GM12878 (cell line): Measurements from ENCODE around the gene PRMT2. TPM values are rescaled to one million over a fixed set of nuclear protein-coding genes. Genes with fewer than 3 reads are reported as not detected.

Source experiments
- CREB1 ChIP-seq: IDR thresholded peaks from 2 replicates; pipeline ENCODE4 v1.6.1; 2012; ENCODE audit warnings: low read depth, mild to moderate bottlenecking, inconsistent platforms
- CREM ChIP-seq: IDR thresholded peaks from 2 replicates; pipeline ENCODE4 v1.6.1; 2014; ENCODE audit warnings: antibody characterized with exemption, low read depth
- EED ChIP-seq: sonication (generic); IDR thresholded peaks from 2 replicates; pipeline ENCODE4 v1.6.1; 2016; ENCODE audit warnings: antibody characterized with exemption, low read depth
- LARP7 ChIP-seq: fragments of 450-650 bp; IDR thresholded peaks from 2 replicates; pipeline ENCODE4 v1.6.1; 2017; ENCODE audit warnings: mild to moderate bottlenecking
- MEF2B ChIP-seq: fragments of 450-650 bp; IDR thresholded peaks from 2 replicates; pipeline ENCODE4 v1.6.1; 2018; ENCODE audit warnings: mild to moderate bottlenecking, moderate library complexity; ENCODE audit not compliant: partially characterized antibody, poor library complexity, severe bottlenecking
- NFYA ChIP-seq: IDR thresholded peaks from 2 replicates; pipeline ENCODE4 v1.6.1; 2011; ENCODE audit warnings: low read depth, mild to moderate bottlenecking, low read length, improper control_type of control experiment, borderline replicate concordance
- PBX3 ChIP-seq: IDR thresholded peaks from 2 replicates; pipeline ENCODE4 v1.6.1; 2011; ENCODE audit warnings: mild to moderate bottlenecking, low read depth, low read length, moderate library complexity; ENCODE audit not compliant: insufficient replicate concordance
- PRDM15 ChIP-seq: fragments of 450-650 bp; formaldehyde crosslinking; IDR thresholded peaks from 2 replicates; pipeline ENCODE4 v1.4.0; 2020; ENCODE audit warnings: mild to moderate bottlenecking, moderate library complexity
- RAD51 ChIP-seq: fragments of 450-650 bp; IDR thresholded peaks from 2 replicates; pipeline ENCODE4 v1.6.1; 2016; ENCODE audit warnings: moderate library complexity, mild to moderate bottlenecking, inconsistent platforms
- SKIL ChIP-seq: fragments of 450-650 bp; IDR thresholded peaks from 2 replicates; pipeline ENCODE4 v1.6.1; 2017; ENCODE audit warnings: mild to moderate bottlenecking, low read depth, inconsistent platforms; ENCODE audit not compliant: poor library complexity, severe bottlenecking
- SMARCA5 ChIP-seq: fragments of 450-650 bp; IDR thresholded peaks from 2 replicates; pipeline ENCODE4 v1.6.1; 2017; ENCODE audit warnings: mild to moderate bottlenecking
- TBL1XR1 ChIP-seq: IDR thresholded peaks from 2 replicates; pipeline ENCODE4 v1.6.1; 2012; ENCODE audit warnings: low read depth, low read length, improper control_type of control experiment
- TCF12 ChIP-seq: IDR thresholded peaks from 2 replicates; pipeline ENCODE4 v1.6.1; 2011; ENCODE audit warnings: low read depth, mild to moderate bottlenecking, low read length
- YBX1 ChIP-seq: fragments of 450-650 bp; IDR thresholded peaks from 2 replicates; pipeline ENCODE4 v1.6.1; 2016; ENCODE audit warnings: antibody characterized with exemption
- ZBTB11 ChIP-seq: fragments of 450-650 bp; formaldehyde crosslinking; IDR thresholded peaks from 2 replicates; pipeline ENCODE4 v1.5.0; 2022; ENCODE audit warnings: mild to moderate bottlenecking, missing genetic modification characterization
- ZBTB40 ChIP-seq: fragments of 450-650 bp; IDR thresholded peaks from 2 replicates; pipeline ENCODE4 v1.6.1; 2016; ENCODE audit warnings: mild to moderate bottlenecking, moderate library complexity, borderline replicate concordance
- polyA plus RNA-seq, 11 experiments: library from polyadenylated mRNA; depleted of rRNA in 4 of 11; unstranded in 6 of 11; stranded (reverse) in 5 of 11; fragments of >200 nt; fragmentation: Nextera tagmentation in 4 of 11; fragmentation: Illumina TruSeq in 1 of 11; extraction: Ambion mirVana in 4 of 11; extraction: Trizol in 1 of 11; gene quantifications; 1 replicate in 1 of 11; 2 replicates in 10 of 11; pipeline versions ENCODE4 v1.2.1 to v1.2.3, GENCODE V29; 2011 to 2016; ENCODE audit warnings: inconsistent platforms in 2 of 11, missing spikeins in 2 of 11, low read depth in 1 of 11
- total RNA-seq, 4 experiments: library from RNA; depleted of rRNA in 3 of 4; stranded (reverse); fragments of >200 nt in 3 of 4; fragmentation: Illumina TruSeq in 1 of 4; extraction: Trizol in 1 of 4; gene quantifications; 2 replicates each; pipeline versions ENCODE4 v1.2.1 to v1.2.3, GENCODE V29; 2013 to 2021

Gene PRMT2
- total and polyA plus RNA-seq, 10 of the 15 experiments (the other 5 are each of a cell fraction or from before 2014, with no cell fraction given) = 16.1 to 48.6 (median 36.2) TPM

- TF ChIP-seq RAD51 (no peak), TCF12 (no peak), ZBTB11 (CRISPR knock-in tag) (no peak), NFYA (no peak), LARP7 (no peak), SKIL (no peak), SMARCA5 (0 out of 2 replicates have a peak, but pooled peaks have one; percentile 36), EED (peak; percentile 24; the same call in 1 of the 2 replicates), TBL1XR1 (no peak), ZBTB40 (no peak), PBX3 (no peak), YBX1 (no peak), PRDM15 (CRISPR knock-in tag) (no peak), CREB1 (peak; percentile 87), MEF2B (no peak), CREM (peak; percentile 90)
Measured at GRCh38 chr21:46634966-46635323, 529 bp upstream of the PRMT2 start (continued).
